RWPE2 (cell line): ENCODE results near the gene TRMT10A.

Source experiments
- ATAC-seq: fragments of 200-7000 bp; cut with Tn5 transposase; 3 replicates; pipeline ENCODE4 v1.9.1; 2021; ENCODE audit warnings: low read depth
- DNase-seq: peaks from one replicate; pipeline ENCODE4 v3.0.0-alpha.2; 2020; ENCODE audit warnings: low spot score
- H3K27ac ChIP-seq: fragments of 450-650 bp; 2 replicates; pipeline ENCODE4 v1.5.1; 2017; ENCODE audit warnings: mild to moderate bottlenecking; ENCODE audit not compliant: poor library complexity, severe bottlenecking
- H3K27me3 ChIP-seq: fragments of 250-450 bp; sonication (Bioruptor Pico); 2 replicates; pipeline ENCODE4 v1.5.1; 2021; ENCODE audit warnings: mild to moderate bottlenecking, moderate library complexity; ENCODE audit not compliant: insufficient read depth, poor library complexity, severe bottlenecking
- H3K36me3 ChIP-seq: fragments of 250-450 bp; sonication (Bioruptor Pico); 2 replicates; pipeline ENCODE4 v1.5.1; 2020; ENCODE audit warnings: low read depth, mild to moderate bottlenecking, moderate library complexity
- H3K4me1 ChIP-seq: fragments of 250-450 bp; sonication (Bioruptor Pico); 2 replicates; pipeline ENCODE4 v1.5.1; 2021; ENCODE audit warnings: mild to moderate bottlenecking, moderate library complexity; ENCODE audit not compliant: insufficient read depth, poor library complexity, severe bottlenecking
- H3K4me3 ChIP-seq: fragments of 250-450 bp; sonication (Bioruptor Pico); 2 replicates; pipeline ENCODE4 v1.5.1; 2021; ENCODE audit warnings: mild to moderate bottlenecking, moderate library complexity; ENCODE audit not compliant: severe bottlenecking
- H3K9me3 ChIP-seq: fragments of 250-450 bp; sonication (Bioruptor Pico); 2 replicates; pipeline ENCODE4 v1.5.1; 2021; ENCODE audit warnings: mild to moderate bottlenecking, moderate library complexity; ENCODE audit not compliant: severe bottlenecking
- CTCF ChIP-seq: fragments of 450-650 bp; IDR thresholded peaks from one replicate; pipeline ENCODE4 v1.5.1; 2017; ENCODE audit warnings: mild to moderate bottlenecking, moderate library complexity; ENCODE audit not compliant: poor library complexity, severe bottlenecking

The TRMT10A gene

GRCh38 chr4:99564921-99565320 lies 1.1 kb upstream of the TRMT10A start:
- H3K4me3 ChIP-seq: no peak overlapping the region
- H3K9me3 ChIP-seq: no peaks in the 10 kb centered on the region
- DNase-seq (no peak), ATAC-seq (no peak)
- peaks cover 4% of the 10 kb centered on the region for H3K4me1 ChIP-seq
- TF ChIP-seq CTCF: no peak
- no peaks in the 10 kb centered on the region for H3K27me3 ChIP-seq
- H3K27ac ChIP-seq: no peak overlapping the region
- no peaks in the 10 kb centered on the region for H3K36me3 ChIP-seq

- Histone ChIP-seq H3K4me3 (no peak overlapping the region), H3K9me3 (no peaks in the 10 kb centered on the region), H3K27me3 (no peaks in the 10 kb centered on the region), H3K4me1 (no peaks in the 10 kb centered on the region), H3K36me3 (peaks cover 3% of the 10 kb centered on the region), H3K27ac (no peak overlapping the region)
- ATAC-seq (no peak), DNase-seq (no peak)
- TF ChIP-seq CTCF: no peak
These were observed 11.0 kb downstream of the TRMT10A start for GRCh38 chr4:99552872-99553271.

- Histone ChIP-seq H3K36me3 (no peaks in the 10 kb centered on the region), H3K4me3 (no peak overlapping the region), H3K27me3 (no peaks in the 10 kb centered on the region), H3K4me1 (no peaks in the 10 kb centered on the region), H3K9me3 (no peaks in the 10 kb centered on the region), H3K27ac (no peak overlapping the region)
- DNase-seq (no peak), ATAC-seq (no peak)
- TF ChIP-seq CTCF: no peak
These were observed 23.4 kb downstream of the TRMT10A start for GRCh38 chr4:99540277-99540939.

- TF ChIP-seq CTCF: no peak
- Histone ChIP-seq H3K4me3 (no peak overlapping the region), H3K9me3 (no peaks in the 10 kb centered on the region), H3K36me3 (no peaks in the 10 kb centered on the region), H3K27me3 (no peaks in the 10 kb centered on the region), H3K27ac (no peak overlapping the region), H3K4me1 (no peaks in the 10 kb centered on the region)
- ATAC-seq: no peak
- DNase-seq: no peak
These were observed 26.2 kb downstream of the TRMT10A start for GRCh38 chr4:99537674-99538073.

GRCh38 chr4:99536848-99537247 lies 27.0 kb downstream of the TRMT10A start:
- no peak for TF ChIP-seq CTCF

More at GRCh38 chr4:99536848-99537247, 27.0 kb downstream of the TRMT10A start:
- Histone ChIP-seq H3K4me1 (no peaks in the 10 kb centered on the region), H3K27me3 (no peaks in the 10 kb centered on the region), H3K4me3 (no peak overlapping the region), H3K36me3 (no peaks in the 10 kb centered on the region), H3K27ac (no peak overlapping the region), H3K9me3 (no peaks in the 10 kb centered on the region)
- ATAC-seq: no peak
- no peak for DNase-seq
